ENCODE measurements around the gene PLEKHJ1. TPM values are rescaled to one million over a fixed set of nuclear protein-coding genes. Genes with fewer than 3 reads are reported as not detected.

PLEKHJ1 gene
- total RNA-seq, 4 donors from 2014 or later, result 41.6 to 56.7 (median 51.7) TPM

- Histone ChIP-seq H3K27ac (no peak overlapping the region), H3K27me3 (no peaks in the 10 kb centered on the region), H3K4me3 (no peak overlapping the region), H3K4me1 (no peaks in the 10 kb centered on the region), H3K9me3 (no peaks in the 10 kb centered on the region), H3K36me3 (peaks cover 0 to 100% of the 10 kb centered on the region in 2 donors)
- WGBS, 2 donors (ENCODE audit: low coverage in 1 of 2), result 89 to 90% methylated on average over 3 to 5 of the region's 17 CpGs
- TF ChIP-seq POLR2AphosphoS5 (IDR thresholded peaks at IDR 0.05), result no peak
- no peak for TF ChIP-seq CTCF (IDR thresholded peaks at IDR 0.05)
- TF ChIP-seq POLR2A (IDR thresholded peaks at IDR 0.05), result no peak
- no peak for TF ChIP-seq EP300 (IDR thresholded peaks at IDR 0.05)
- ATAC-seq, result no peak
Measured at GRCh38 chr19:2214251-2214650, 21.9 kb downstream of the PLEKHJ1 start.

- peaks cover 0 to 100% of the 10 kb centered on the region in 2 donors for H3K36me3 ChIP-seq
- no peak overlapping the region for H3K4me3 ChIP-seq
- WGBS, 2 donors (ENCODE audit: low coverage in 1 of 2), result no CpG with 5 or more reads among the region's 26 CpGs
- peaks cover 0 to 4% (median 0%) of the 10 kb centered on the region in 3 donors for H3K4me1 ChIP-seq
- H3K27ac ChIP-seq, result no peak overlapping the region
- no peak for ATAC-seq
- TF ChIP-seq POLR2AphosphoS5 (IDR thresholded peaks at IDR 0.05), result no peak
- no peak for TF ChIP-seq EP300 (IDR thresholded peaks at IDR 0.05)
- TF ChIP-seq POLR2A (IDR thresholded peaks at IDR 0.05), result no peak
- no peak for TF ChIP-seq CTCF (IDR thresholded peaks at IDR 0.05)
- no peaks in the 10 kb centered on the region for H3K9me3 ChIP-seq
- no peaks in the 10 kb centered on the region for H3K27me3 ChIP-seq
Measured at GRCh38 chr19:2213799-2214198, 22.3 kb downstream of the PLEKHJ1 start.

GRCh38 chr19:2212861-2213711 is 23.0 kb downstream of the PLEKHJ1 start:
- WGBS, 2 donors (ENCODE audit: low coverage in 1 of 2), result 100% methylated on average over 1 of the region's 21 CpGs
- no peaks in the 10 kb centered on the region for H3K27me3 ChIP-seq
- H3K4me1 ChIP-seq, result peaks cover 0 to 11% (median 5%) of the 10 kb centered on the region in 3 donors
- no peak overlapping the region for H3K27ac ChIP-seq
- H3K36me3 ChIP-seq, result peaks cover 0 to 100% of the 10 kb centered on the region in 2 donors
- H3K9me3 ChIP-seq, result no peaks in the 10 kb centered on the region
- ATAC-seq, result no peak
- TF ChIP-seq POLR2A (IDR thresholded peaks at IDR 0.05) (no peak), CTCF (IDR thresholded peaks at IDR 0.05) (no peak), POLR2AphosphoS5 (IDR thresholded peaks at IDR 0.05) (no peak)
- H3K4me3 ChIP-seq, result no peak overlapping the region

GRCh38 chr19:2210987-2211740 is 25.0 kb downstream of the PLEKHJ1 start:
- peaks cover 0 to 100% of the 10 kb centered on the region in 2 donors for H3K36me3 ChIP-seq
- WGBS, 2 donors (ENCODE audit: low coverage in 1 of 2), result 86% methylated on average over 11 of the region's 33 CpGs; no CpG with 5 or more reads in 1 of the 2 donors
- H3K4me3 ChIP-seq, result no peak overlapping the region
- no peak for TF ChIP-seq EP300 (IDR thresholded peaks at IDR 0.05)
- TF ChIP-seq POLR2AphosphoS5 (IDR thresholded peaks at IDR 0.05), result no peak
- no peak for TF ChIP-seq CTCF (IDR thresholded peaks at IDR 0.05)
- TF ChIP-seq POLR2A (IDR thresholded peaks at IDR 0.05), result no peak
- no peak for ATAC-seq
- no peaks in the 10 kb centered on the region for H3K27me3 ChIP-seq
- H3K27ac ChIP-seq, result no peak overlapping the region
- no peaks in the 10 kb centered on the region for H3K9me3 ChIP-seq
- peaks cover 0 to 15% (median 9%) of the 10 kb centered on the region in 3 donors for H3K4me1 ChIP-seq

Data from gastroesophageal sphincter (tissue), 4 donors.